GM18907 (cell line): ENCODE results near the gene CACNG7.
"Not testable (repeated sequence)": the region's sequence is repeated elsewhere in the genome, so short reads cannot be mapped to it uniquely, and the experiment has no call there.

ENCODE experiments used
- ATAC-seq: cut with Tn5 transposase; IDR thresholded peaks from one replicate; pipeline ENCODE4 v1.9.1; 2021; ENCODE audit warnings: mild to moderate bottlenecking, moderate library complexity; ENCODE audit not compliant: unreplicated experiment

CACNG7 gene

GRCh38 chr19:53947624-53948023 is 38.5 kb downstream of the CACNG7 start:
- no peak for ATAC-seq

- ATAC-seq, result not testable (repeated sequence)
Observed at GRCh38 chr19:53948611-53949010, 39.5 kb downstream of the CACNG7 start.

GRCh38 chr19:53951436-53951835 is 42.4 kb downstream of the CACNG7 start:
- ATAC-seq, result no peak

GRCh38 chr19:53951947-53952346 is 42.9 kb downstream of the CACNG7 start:
- no peak for ATAC-seq

GRCh38 chr19:53953383-53953782 is 44.3 kb downstream of the CACNG7 start:
- ATAC-seq, result no peak

GRCh38 chr19:53957448-53958167 is 48.5 kb downstream of the CACNG7 start:
- no peak for ATAC-seq

GRCh38 chr19:53958168-53958571 is 49.1 kb downstream of the CACNG7 start:
- no peak for ATAC-seq

- ATAC-seq, result no peak
Observed at GRCh38 chr19:53958823-53959757, 50.0 kb downstream of the CACNG7 start.

- no peak for ATAC-seq
Observed at GRCh38 chr19:53960187-53960586, 51.1 kb downstream of the CACNG7 start.

- ATAC-seq, result no peak
Observed at GRCh38 chr19:53960886-53961285, 51.8 kb downstream of the CACNG7 start.

GRCh38 chr19:53961523-53962356 is 52.7 kb downstream of the CACNG7 start:
- no peak for ATAC-seq

GRCh38 chr19:53962887-53963431 is 53.9 kb downstream of the CACNG7 start, which contains the start of gene CACNG8:
CACNG8 (plus strand) TSS chr19:53962937.
- no peak for ATAC-seq

GRCh38 chr19:53965091-53965490 is 56.0 kb downstream of the CACNG7 start:
- ATAC-seq, result no peak

- no peak for ATAC-seq
Observed at GRCh38 chr19:53966931-53967330, 57.9 kb downstream of the CACNG7 start.

GRCh38 chr19:53969366-53969765 is 60.3 kb downstream of the CACNG7 start:
- no peak for ATAC-seq

GRCh38 chr19:53971673-53972072 is 62.6 kb downstream of the CACNG7 start:
- no peak for ATAC-seq

GRCh38 chr19:53977429-53977990 is 68.4 kb downstream of the CACNG7 start:
- ATAC-seq, result no peak

- no peak for ATAC-seq
Observed at GRCh38 chr19:53977991-53978731, 69.1 kb downstream of the CACNG7 start.

GRCh38 chr19:53978975-53979801 is 70.1 kb downstream of the CACNG7 start:
- ATAC-seq, result no peak
